Panc1 (cell line): ENCODE data around the gene GZMM. TPM values are rescaled to one million over a fixed set of nuclear protein-coding genes. Genes with fewer than 3 reads are reported as not detected.

ENCODE experiments used
- ATAC-seq: fragments of 200-7000 bp; cut with Tn5 transposase; 2 replicates; pipeline ENCODE4 v1.9.1; 2020; ENCODE audit warnings: mild to moderate bottlenecking, moderate library complexity
- BruUV-seq: library from RNA; stranded (reverse); fragments of 400-500 nt; replicated peaks from 2 replicates; lab custom pipeline; 2021; lab: Mats Ljungman, UMichigan
- CTCF ChIA-PET: fragments of 300-600 bp; sonication (Branson Sonifier 250); formaldehyde crosslinking; loops from one replicate; lab custom pipeline; 2022; ENCODE audit warnings: antibody characterized with exemption; lab: Charles Lee
- POLR2A ChIA-PET: fragments of 300-600 bp; sonication (Branson Sonifier 250); formaldehyde crosslinking; loops from one replicate; lab custom pipeline; 2022; ENCODE audit warnings: antibody characterized with exemption; lab: Charles Lee
- DNase-seq: peaks from one replicate; pipeline ENCODE4 v3.0.0-alpha.2; 2010; ENCODE audit warnings: low read depth, low spot score
- H3K27ac ChIP-seq: 2 replicates; pipeline ENCODE4 v1.5.1; 2011; ENCODE audit warnings: mild to moderate bottlenecking, low read length, inconsistent platforms
- H3K27me3 ChIP-seq: fragments of 200-500 bp; sonication (Bioruptor generic); 2 replicates; pipeline ENCODE4 v1.6.0; 2014; ENCODE audit warnings: low read length, inconsistent platforms; ENCODE audit not compliant: control insufficient read depth, insufficient read depth
- H3K36me3 ChIP-seq: fragments of 200-500 bp; sonication (Bioruptor generic); 2 replicates; pipeline ENCODE4 v1.5.1; 2014; ENCODE audit warnings: inconsistent platforms, mild to moderate bottlenecking, low read length, moderate library complexity; ENCODE audit not compliant: control insufficient read depth, insufficient read depth
- H3K4me1 ChIP-seq: 2 replicates; pipeline ENCODE4 v1.5.1; 2011; ENCODE audit warnings: inconsistent platforms, mild to moderate bottlenecking, low read length, moderate library complexity; ENCODE audit not compliant: control insufficient read depth, insufficient read depth
- H3K4me3 ChIP-seq, 2 experiments: 2 replicates each; pipeline ENCODE4 v1.5.1; 2011 to 2012; ENCODE audit warnings: low read depth in 2 of 2, low read length in 2 of 2, mild to moderate bottlenecking in 2 of 2, inconsistent platforms in 1 of 2, moderate library complexity in 1 of 2
- H3K9me3 ChIP-seq: fragments of 200-500 bp; sonication (Bioruptor generic); 2 replicates; pipeline ENCODE4 v1.5.1; 2014; ENCODE audit warnings: low read depth, mild to moderate bottlenecking, inconsistent platforms, low read length, moderate library complexity; ENCODE audit not compliant: control insufficient read depth, insufficient read depth
- POLR2AphosphoS5 ChIP-seq: IDR thresholded peaks from 2 replicates; pipeline ENCODE4 v1.6.1; 2012; ENCODE audit warnings: mild to moderate bottlenecking, low read depth, low read length, moderate library complexity
- REST ChIP-seq, 2 experiments: IDR thresholded peaks; 2 replicates each; pipeline ENCODE4 v1.6.1; 2011 to 2012; ENCODE audit warnings: low read depth in 2 of 2, control low read depth in 1 of 2, low read length in 1 of 2, mild to moderate bottlenecking in 1 of 2, moderate library complexity in 1 of 2; ENCODE audit not compliant: insufficient read depth in 1 of 2
- SIN3A ChIP-seq: IDR thresholded peaks from 2 replicates; pipeline ENCODE4 v1.6.1; 2012; ENCODE audit warnings: low read depth, mild to moderate bottlenecking, low read length, moderate library complexity, borderline replicate concordance; ENCODE audit not compliant: insufficient read depth
- TCF7L2 ChIP-seq: IDR thresholded peaks from 2 replicates; pipeline ENCODE4 v1.6.1; 2011; ENCODE audit warnings: mild to moderate bottlenecking, low read depth, low read length, inconsistent platforms
- in situ Hi-C: cut with HindIII; loops from 2 replicates; pipeline ENCODE4 v1.10.0; 2016; ENCODE audit warnings: low sequenced_read_pairs, low pct_unique_long_range_greater_than_20kb
- intact Hi-C: fragments of 100-400 bp; cut with micrococcal nuclease; formaldehyde crosslinking; loops from one replicate; pipeline ENCODE4 v1.10.0; 2022; ENCODE audit not compliant: unreplicated experiment
- total RNA-seq: library from RNA; stranded (reverse); gene quantifications from one replicate; pipeline ENCODE4 v1.2.1, GENCODE V29; 2021; ENCODE audit not compliant: unreplicated experiment
- TF ChIP-seq, protein P1 (sequence below): fragments of 450-650 bp; IDR thresholded peaks from 2 replicates; pipeline ENCODE4 v1.5.1; 2017; ENCODE audit warnings: mild to moderate bottlenecking

The GZMM gene
- total RNA-seq, 1 experiment from 2014 or later: 0.69 TPM

GRCh38 chr19:531009-531752, 12.7 kb upstream of the GZMM start:
- TF ChIP-seq POLR2AphosphoS5 (no peak), TCF7L2 (no peak), SIN3A (no peak), REST (IDR thresholded peaks at IDR 0.05; ENCODE audit: insufficient read depth in 1 of 2, low read depth in 2 of 2, low read length in 1 of 2) (no peak)
- TF ChIP-seq, protein P1, sequence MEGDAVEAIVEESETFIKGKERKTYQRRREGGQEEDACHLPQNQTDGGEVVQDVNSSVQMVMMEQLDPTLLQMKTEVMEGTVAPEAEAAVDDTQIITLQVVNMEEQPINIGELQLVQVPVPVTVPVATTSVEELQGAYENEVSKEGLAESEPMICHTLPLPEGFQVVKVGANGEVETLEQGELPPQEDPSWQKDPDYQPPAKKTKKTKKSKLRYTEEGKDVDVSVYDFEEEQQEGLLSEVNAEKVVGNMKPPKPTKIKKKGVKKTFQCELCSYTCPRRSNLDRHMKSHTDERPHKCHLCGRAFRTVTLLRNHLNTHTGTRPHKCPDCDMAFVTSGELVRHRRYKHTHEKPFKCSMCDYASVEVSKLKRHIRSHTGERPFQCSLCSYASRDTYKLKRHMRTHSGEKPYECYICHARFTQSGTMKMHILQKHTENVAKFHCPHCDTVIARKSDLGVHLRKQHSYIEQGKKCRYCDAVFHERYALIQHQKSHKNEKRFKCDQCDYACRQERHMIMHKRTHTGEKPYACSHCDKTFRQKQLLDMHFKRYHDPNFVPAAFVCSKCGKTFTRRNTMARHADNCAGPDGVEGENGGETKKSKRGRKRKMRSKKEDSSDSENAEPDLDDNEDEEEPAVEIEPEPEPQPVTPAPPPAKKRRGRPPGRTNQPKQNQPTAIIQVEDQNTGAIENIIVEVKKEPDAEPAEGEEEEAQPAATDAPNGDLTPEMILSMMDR: no peak
- Histone ChIP-seq H3K27me3 (no peaks in the 10 kb centered on the region), H3K36me3 (peaks cover 4% of the 10 kb centered on the region; the same call in 1 of the 2 replicates), H3K9me3 (no peaks in the 10 kb centered on the region), H3K4me1 (peaks cover 15% of the 10 kb centered on the region), H3K27ac (peak overlapping the region; percentile 71), H3K4me3 (peak overlapping the region; percentile 58 to 74)
- in situ Hi-C loops (no loop called here), intact Hi-C loops (no loop called here)
- DNase-seq (no peak), ATAC-seq (peak; percentile 84)
- ChIA-PET POLR2A (interaction anchor here (0.6 kb wide), 1 partner anchor 78 kb away, joined by 4 read pairs; no protein-coding TSS in a partner anchor), CTCF (interaction anchor here (1.2 kb wide), 1 partner anchor 24 kb away, joined by 3 read pairs; no protein-coding TSS in a partner anchor)
- no TSS peak for BruUV-seq

- TF ChIP-seq SIN3A: no peak
- TF ChIP-seq REST (IDR thresholded peaks at IDR 0.05; ENCODE audit: insufficient read depth in 1 of 2, low read depth in 2 of 2, low read length in 1 of 2): no peak
- TF ChIP-seq TCF7L2: no peak
- TF ChIP-seq, protein P1: no peak
- no peak for TF ChIP-seq POLR2AphosphoS5
- ChIA-PET POLR2A (no interaction called here), CTCF (interaction anchor here (0.6 to 0.7 kb wide), 3 partner anchors 22 to 119 kb away, joined by 3 to 4 read pairs (median 4); no protein-coding TSS in a partner anchor)
- no peaks in the 10 kb centered on the region for H3K27me3 ChIP-seq
- H3K36me3 ChIP-seq: peaks cover 4% of the 10 kb centered on the region; the same call in 1 of the 2 replicates
- no peaks in the 10 kb centered on the region for H3K9me3 ChIP-seq
- intact Hi-C loops (no loop called here), in situ Hi-C loops (no loop called here)
- no TSS peak for BruUV-seq
- H3K27ac ChIP-seq: peak within 1 kb of the TSS; percentile 71
- no peak for DNase-seq
- peaks cover 15% of the 10 kb centered on the region for H3K4me1 ChIP-seq
- H3K4me3 ChIP-seq: peak within 1 kb of the TSS; percentile 74
- ATAC-seq: peak; percentile 24; the same call in 1 of the 2 replicates
Measured at GRCh38 chr19:531753-532560, 11.9 kb upstream of the GZMM start, which contains the start of gene CDC34. Gene CDC34, plus strand, starts transcription at chr19:531760. Its CDS starts 172 bp downstream, at chr19:531932.
